ENCODE data around the gene ZDHHC17.

The ZDHHC17 gene

GRCh38 chr12:76878099-76878898 lies 114.4 kb downstream of the ZDHHC17 start:
- DNase-seq (ENCODE audit: low spot score): no peak

GRCh38 chr12:76878899-76879709 lies 115.2 kb downstream of the ZDHHC17 start, which contains the start of gene CSRP2:
TSS of gene CSRP2 (minus strand) at chr12:76879019. CDS start at chr12:76866260, 12,759 bp downstream.
- DNase-seq (ENCODE audit: low spot score): peak; percentile 60

GRCh38 chr12:76879710-76880518 lies 116.0 kb downstream of the ZDHHC17 start:
- DNase-seq (ENCODE audit: low spot score): no peak

- no peak for DNase-seq (ENCODE audit: low spot score)
Observed at GRCh38 chr12:76880519-76881023, 116.7 kb downstream of the ZDHHC17 start.

- DNase-seq (ENCODE audit: low spot score): no peak
Observed at GRCh38 chr12:76881142-76881541, 117.2 kb downstream of the ZDHHC17 start.

GRCh38 chr12:76882367-76882766 lies 118.5 kb downstream of the ZDHHC17 start:
- no peak for DNase-seq (ENCODE audit: low spot score)

GRCh38 chr12:76883151-76883550 lies 119.2 kb downstream of the ZDHHC17 start:
- DNase-seq (ENCODE audit: low spot score): no peak

GRCh38 chr12:76883811-76884210 lies 119.9 kb downstream of the ZDHHC17 start:
- DNase-seq (ENCODE audit: low spot score): no peak

GRCh38 chr12:76888775-76889174 lies 124.9 kb downstream of the ZDHHC17 start:
- DNase-seq (ENCODE audit: low spot score): no peak

- DNase-seq (ENCODE audit: low spot score): no peak
Observed at GRCh38 chr12:76890151-76891143, 126.5 kb downstream of the ZDHHC17 start.

- no peak for DNase-seq (ENCODE audit: low spot score)
Observed at GRCh38 chr12:76891609-76892008, 127.7 kb downstream of the ZDHHC17 start.

- no peak for DNase-seq (ENCODE audit: low spot score)
Observed at GRCh38 chr12:76895796-76896195, 131.9 kb downstream of the ZDHHC17 start.

GRCh38 chr12:76896274-76896673 lies 132.4 kb downstream of the ZDHHC17 start:
- DNase-seq (ENCODE audit: low spot score): no peak

GRCh38 chr12:76898442-76898841 lies 134.5 kb downstream of the ZDHHC17 start:
- DNase-seq (ENCODE audit: low spot score): no peak

- DNase-seq (ENCODE audit: low spot score): no peak
Observed at GRCh38 chr12:76899522-76899921, 135.6 kb downstream of the ZDHHC17 start.

- no peak for DNase-seq (ENCODE audit: low spot score)
Observed at GRCh38 chr12:76901628-76902380, 137.9 kb downstream of the ZDHHC17 start.
